HepG2 (cell line): Measurements from ENCODE around the gene GPS1. TPM values are rescaled to one million over a fixed set of nuclear protein-coding genes. Genes with fewer than 3 reads are reported as not detected.

Experiments
- ARID4A ChIP-seq: sonication (generic); formaldehyde crosslinking; IDR thresholded peaks from 2 replicates; pipeline ENCODE4 v1.5.0; 2020; ENCODE audit warnings: mild to moderate bottlenecking, missing genetic modification reagents, borderline replicate concordance
- BHLHE40 ChIP-seq: IDR thresholded peaks from 2 replicates; pipeline ENCODE4 v1.6.1; 2011; ENCODE audit warnings: low read length, improper control_type of control experiment
- CERS6 ChIP-seq: sonication (generic); formaldehyde crosslinking; IDR thresholded peaks from 2 replicates; pipeline ENCODE4 v1.5.0; 2020; ENCODE audit warnings: missing genetic modification reagents
- DMAP1 ChIP-seq: IDR thresholded peaks from 2 replicates; pipeline ENCODE4 v1.6.1; 2016
- FOSL1 ChIP-seq: sonication (generic); formaldehyde crosslinking; IDR thresholded peaks from 2 replicates; pipeline ENCODE4 v1.9.0; 2021; ENCODE audit warnings: missing genetic modification reagents, borderline replicate concordance
- FOXK1 ChIP-seq: sonication (generic); formaldehyde crosslinking; IDR thresholded peaks from 2 replicates; pipeline ENCODE4 v1.4.0; 2020; ENCODE audit warnings: low read depth, missing genetic modification reagents, borderline replicate concordance
- GATAD2A ChIP-seq: IDR thresholded peaks from 2 replicates; pipeline ENCODE4 v1.6.1; 2016
- HIVEP1 ChIP-seq: sonication (generic); formaldehyde crosslinking; IDR thresholded peaks from 2 replicates; pipeline ENCODE4 v1.4.0; 2020; ENCODE audit warnings: mild to moderate bottlenecking, missing genetic modification reagents
- HNRNPH1 ChIP-seq: fragments of 200-400 bp; formaldehyde crosslinking; optimal IDR thresholded peaks from 2 replicates; pipeline ENCODE3; 2017; ENCODE audit warnings: mild to moderate bottlenecking, low read depth, low read length
- KLF12 ChIP-seq: sonication (generic); formaldehyde crosslinking; IDR thresholded peaks from 2 replicates; pipeline ENCODE4 v1.4.0; 2020; ENCODE audit warnings: missing genetic modification reagents, borderline replicate concordance
- LCORL ChIP-seq, 2 experiments: fragments of 450-650 bp in 1 of 2; sonication (generic) in 1 of 2; formaldehyde crosslinking in 1 of 2; IDR thresholded peaks; 2 replicates each; pipeline versions ENCODE4 v1.5.0 to v1.6.1; 2017 to 2020; ENCODE audit warnings: antibody characterized with exemption in 1 of 2, missing genetic modification reagents in 1 of 2
- MAX ChIP-seq: IDR thresholded peaks from 2 replicates; pipeline ENCODE4 v1.6.1; 2012; ENCODE audit warnings: inconsistent platforms
- NONO ChIP-seq, 2 experiments: fragments of 450-650 bp in 1 of 2; sonication (generic) in 1 of 2; formaldehyde crosslinking in 1 of 2; IDR thresholded peaks in 1 of 2; conservative IDR thresholded peaks in 1 of 2; 2 replicates each; pipeline versions ENCODE4 v1.6.1 to v1.8.0; 2017 to 2022; ENCODE audit warnings: mild to moderate bottlenecking in 1 of 2, missing genetic modification reagents in 1 of 2, moderate library complexity in 1 of 2
- POLR2AphosphoS2 ChIP-seq: IDR thresholded peaks from 2 replicates; pipeline ENCODE4 v1.6.1; 2011; ENCODE audit warnings: low read depth, low read length, improper control_type of control experiment
- YY1 ChIP-seq: IDR thresholded peaks from 2 replicates; pipeline ENCODE4 v1.6.1; 2011; ENCODE audit warnings: low read length, low read depth, moderate library complexity, mild to moderate bottlenecking; ENCODE audit not compliant: insufficient read depth, insufficient replicate concordance
- ZBTB1 ChIP-seq: sonication (generic); formaldehyde crosslinking; IDR thresholded peaks from 2 replicates; pipeline ENCODE4 v1.4.0; 2020; ENCODE audit warnings: missing genetic modification reagents, borderline replicate concordance
- ZNF205 ChIP-seq: IDR thresholded peaks from 2 replicates; pipeline ENCODE4 v1.6.1; 2018; ENCODE audit warnings: missing biosample characterization, missing genetic modification reagents
- ZNF333 ChIP-seq: sonication (generic); formaldehyde crosslinking; IDR thresholded peaks from 2 replicates; pipeline ENCODE4 v1.4.0; 2020; ENCODE audit warnings: mild to moderate bottlenecking, missing genetic modification reagents, borderline replicate concordance
- ZNF33A ChIP-seq: sonication (generic); formaldehyde crosslinking; IDR thresholded peaks from 2 replicates; pipeline ENCODE4 v1.5.1; 2020; ENCODE audit warnings: missing genetic modification reagents, mild to moderate bottlenecking, moderate library complexity, borderline replicate concordance
- ZNF362 ChIP-seq: sonication (generic); formaldehyde crosslinking; IDR thresholded peaks from 2 replicates; pipeline ENCODE4 v1.4.0; 2020; ENCODE audit warnings: missing genetic modification reagents, mild to moderate bottlenecking, borderline replicate concordance
- ZNF496 ChIP-seq: sonication (generic); formaldehyde crosslinking; IDR thresholded peaks from 2 replicates; pipeline ENCODE4 v1.8.1; 2023; ENCODE audit warnings: mild to moderate bottlenecking, moderate library complexity, missing genetic modification reagents; ENCODE audit not compliant: insufficient replicate concordance
- ZNF607 ChIP-seq: sonication (generic); formaldehyde crosslinking; IDR thresholded peaks from 2 replicates; pipeline ENCODE4 v1.5.1; 2020; ENCODE audit warnings: missing genetic modification reagents, mild to moderate bottlenecking, borderline replicate concordance
- ZSCAN9 ChIP-seq: IDR thresholded peaks from 2 replicates; pipeline ENCODE4 v1.6.1; 2016; ENCODE audit warnings: borderline replicate concordance
- polyA plus RNA-seq, 8 experiments: library from polyadenylated mRNA; depleted of rRNA in 3 of 8; stranded (reverse) in 7 of 8; unstranded in 1 of 8; fragments of >200 nt; fragmentation: Illumina TruSeq in 4 of 8; extraction: Trizol in 4 of 8; gene quantifications; 2 replicates each; pipeline versions ENCODE4 v1.2.1 to v1.2.3, GENCODE V29; 2011 to 2016; ENCODE audit warnings: low read depth in 4 of 8, missing spikeins in 1 of 8, mixed read lengths in 1 of 8; ENCODE audit not compliant: insufficient read depth in 1 of 8
- total RNA-seq, 5 experiments: library from RNA; depleted of rRNA; stranded (reverse); fragments of >200 nt; fragmentation: Illumina TruSeq; extraction: Trizol; gene quantifications; 2 replicates each; pipeline ENCODE4 v1.2.3, GENCODE V29; 2016; ENCODE audit warnings: low read depth in 1 of 5

GPS1 gene
- total and polyA plus RNA-seq, 2 of the 13 experiments (the other 11 are each of a cell fraction or from before 2014, with no cell fraction given), result 124 to 128 TPM

GRCh38 chr17:82039695-82040299 lies 11.9 kb upstream of the GPS1 start (continued):
- TF ChIP-seq ZNF362 (CRISPR knock-in tag) (no peak), ZBTB1 (CRISPR knock-in tag) (no peak), ZSCAN9 (CRISPR knock-in tag) (no peak), KLF12 (CRISPR knock-in tag) (no peak), ZNF607 (no peak), ARID4A (CRISPR knock-in tag) (peak; percentile 58; the same call in 1 of the 2 replicates), FOXK1 (CRISPR knock-in tag) (no peak), HIVEP1 (CRISPR knock-in tag) (no peak), NONO (IDR thresholded peaks at IDR 0.05) (no peak), NONO (CRISPR knock-in tag; conservative IDR thresholded peaks at IDR 0.05) (no peak), LCORL (IDR thresholded peaks at IDR 0.05) (no peak), LCORL (CRISPR knock-in tag; IDR thresholded peaks at IDR 0.05) (peak; percentile 39; the same call in 1 of the 2 replicates), ZNF333 (CRISPR knock-in tag) (peak; percentile 51; the same call in 1 of the 2 replicates), MAX (peak; percentile 36; the same call in 1 of the 2 replicates), POLR2AphosphoS2 (no peak), BHLHE40 (no peak; the same call in 1 of the 2 replicates), GATAD2A (CRISPR knock-in tag) (peak; percentile 55), ZNF205 (CRISPR knock-in tag) (no peak), ZNF33A (CRISPR knock-in tag) (no peak), ZNF496 (CRISPR knock-in tag) (no peak), FOSL1 (CRISPR knock-in tag) (no peak), CERS6 (CRISPR knock-in tag) (no peak), DMAP1 (CRISPR knock-in tag) (no peak), HNRNPH1 (no peak), YY1 (no peak)
